Mucosa of descending colon (tissue), 3 donors: ENCODE data around the gene LMF1. TPM values are rescaled to one million over a fixed set of nuclear protein-coding genes. Genes with fewer than 3 reads are reported as not detected.

Experiments
- ATAC-seq: fragments of 200-7000 bp; cut with Tn5 transposase; one replicate; pipeline ENCODE4 v1.9.1; 2020; ENCODE audit warnings: mild to moderate bottlenecking, moderate library complexity
- DNase-seq, 3 donors: peaks; one replicate each; pipeline ENCODE4 v3.0.0-alpha.2; 2020
- H3K36me3 ChIP-seq: fragments of 200-600 bp; one replicate; pipeline ENCODE4 v1.8.0; 2021; ENCODE audit warnings: low read depth, mild to moderate bottlenecking
- H3K4me1 ChIP-seq: fragments of 200-600 bp; one replicate; pipeline ENCODE4 v1.8.0; 2021; ENCODE audit warnings: low read depth, mild to moderate bottlenecking
- H3K4me3 ChIP-seq: fragments of 200-600 bp; one replicate; pipeline ENCODE4 v1.8.0; 2021; ENCODE audit warnings: mild to moderate bottlenecking
- H3K9me3 ChIP-seq: fragments of 200-600 bp; one replicate; pipeline ENCODE4 v1.8.0; 2021; ENCODE audit warnings: mild to moderate bottlenecking
- intact Hi-C, 2 donors: fragments of 100-400 bp; cut with DNase I in 1 of 2; cut with micrococcal nuclease in 1 of 2; formaldehyde crosslinking; loops; one replicate each; pipeline versions ENCODE4 v1.11.0 to v1.11.1; 2022; cut with DNase I, micrococcal nuclease
- total RNA-seq, 3 donors: library from RNA; stranded (reverse); fragmentation: NEBNext Ultra II Directional in 2 of 3; extraction: Animal tissue kit (Norgen Biotek cat#: 25700) in 2 of 3; gene quantifications; one replicate each; pipeline versions ENCODE4 v1.2.1 to v1.2.4, GENCODE V29; 2021 to 2023
- TF ChIP-seq, protein P1 (sequence below): fragments of 200-600 bp; IDR thresholded peaks from one replicate; pipeline ENCODE4 v1.8.0; 2022; ENCODE audit warnings: antibody characterized with exemption, mild to moderate bottlenecking
- donor health status: DM: no; HTN: no; CAD: no; lungs with moderate emphysema.
- donor health status: DM: no; HTN: no; CAD: no.
- donor health status: DM: no; HTN: yes; CAD: no.

LMF1 gene
- total RNA-seq, 3 donors from 2014 or later = 16.4 to 26.5 (median 25.1) TPM

DNA sequence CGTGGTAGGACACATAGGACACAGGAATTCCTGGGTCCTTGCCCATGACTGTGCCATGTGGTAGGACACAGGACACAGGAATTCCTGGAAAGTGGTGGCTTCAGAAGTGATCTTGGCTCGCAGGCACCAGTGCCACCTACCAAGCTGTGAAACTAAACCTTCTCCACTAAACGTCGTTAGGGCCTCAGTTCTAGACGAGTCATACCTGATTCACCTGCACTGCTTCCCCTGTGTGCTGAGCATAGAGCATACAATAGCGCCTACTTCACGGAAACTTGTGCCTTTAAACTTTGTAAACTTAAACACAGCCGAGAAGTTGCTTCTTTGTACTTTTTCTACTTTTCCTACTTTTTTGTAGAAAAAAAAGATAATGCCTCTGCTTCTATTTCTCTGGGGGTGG is 15.6 kb upstream of the LMF1 start:
- ATAC-seq (no peak), DNase-seq (no peak)
- intact Hi-C loops = no loop called here
- no peaks in the 10 kb centered on the region for H3K9me3 ChIP-seq
- H3K4me1 ChIP-seq = no peaks in the 10 kb centered on the region
- H3K4me3 ChIP-seq = no peak overlapping the region
- TF ChIP-seq, protein P1, sequence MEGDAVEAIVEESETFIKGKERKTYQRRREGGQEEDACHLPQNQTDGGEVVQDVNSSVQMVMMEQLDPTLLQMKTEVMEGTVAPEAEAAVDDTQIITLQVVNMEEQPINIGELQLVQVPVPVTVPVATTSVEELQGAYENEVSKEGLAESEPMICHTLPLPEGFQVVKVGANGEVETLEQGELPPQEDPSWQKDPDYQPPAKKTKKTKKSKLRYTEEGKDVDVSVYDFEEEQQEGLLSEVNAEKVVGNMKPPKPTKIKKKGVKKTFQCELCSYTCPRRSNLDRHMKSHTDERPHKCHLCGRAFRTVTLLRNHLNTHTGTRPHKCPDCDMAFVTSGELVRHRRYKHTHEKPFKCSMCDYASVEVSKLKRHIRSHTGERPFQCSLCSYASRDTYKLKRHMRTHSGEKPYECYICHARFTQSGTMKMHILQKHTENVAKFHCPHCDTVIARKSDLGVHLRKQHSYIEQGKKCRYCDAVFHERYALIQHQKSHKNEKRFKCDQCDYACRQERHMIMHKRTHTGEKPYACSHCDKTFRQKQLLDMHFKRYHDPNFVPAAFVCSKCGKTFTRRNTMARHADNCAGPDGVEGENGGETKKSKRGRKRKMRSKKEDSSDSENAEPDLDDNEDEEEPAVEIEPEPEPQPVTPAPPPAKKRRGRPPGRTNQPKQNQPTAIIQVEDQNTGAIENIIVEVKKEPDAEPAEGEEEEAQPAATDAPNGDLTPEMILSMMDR = no peak
- no peaks in the 10 kb centered on the region for H3K36me3 ChIP-seq

DNA sequence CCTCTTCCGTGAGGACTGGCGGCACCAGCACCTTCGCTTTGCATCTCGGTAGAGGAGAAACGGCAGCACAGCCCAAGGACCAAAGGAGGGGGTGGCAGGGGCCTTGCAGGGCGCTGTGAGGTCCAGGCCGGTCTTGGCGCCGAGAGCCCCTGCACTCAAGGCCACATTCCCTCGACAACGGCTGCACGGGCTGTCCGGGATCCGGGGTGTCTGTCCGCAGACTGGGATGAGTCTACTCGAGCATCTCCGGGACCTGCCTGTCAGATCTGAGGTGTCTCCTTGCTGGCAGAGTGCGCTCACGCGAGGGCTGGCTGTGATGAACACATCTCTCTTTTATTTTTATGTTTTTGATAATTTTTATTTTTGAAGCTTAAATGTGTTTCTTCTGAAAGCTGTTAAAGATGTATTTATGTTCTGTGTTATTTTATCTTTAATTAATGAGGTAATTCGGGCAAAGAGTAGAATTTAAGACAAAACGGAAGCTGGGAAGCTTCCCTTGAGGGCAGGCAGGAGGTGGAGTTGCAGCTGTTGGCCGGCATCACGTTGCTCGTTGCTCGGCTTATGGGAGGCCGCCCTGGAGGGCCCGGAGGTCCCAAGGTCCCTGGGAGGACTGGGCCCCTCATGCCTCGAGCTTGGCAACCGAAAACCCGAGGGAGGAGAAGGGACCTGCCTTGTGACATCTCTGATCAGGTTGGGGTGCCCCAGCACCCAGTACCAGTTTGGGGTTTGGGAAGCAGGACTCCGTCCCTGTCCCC is 15.0 kb upstream of the LMF1 start:
- H3K4me3 ChIP-seq = no peak overlapping the region
- DNase-seq = no peak
- no peak for ATAC-seq
- H3K36me3 ChIP-seq = no peaks in the 10 kb centered on the region
- TF ChIP-seq, protein P1 = no peak
- no peaks in the 10 kb centered on the region for H3K4me1 ChIP-seq
- intact Hi-C loops = no loop called here
- no peaks in the 10 kb centered on the region for H3K9me3 ChIP-seq

DNA sequence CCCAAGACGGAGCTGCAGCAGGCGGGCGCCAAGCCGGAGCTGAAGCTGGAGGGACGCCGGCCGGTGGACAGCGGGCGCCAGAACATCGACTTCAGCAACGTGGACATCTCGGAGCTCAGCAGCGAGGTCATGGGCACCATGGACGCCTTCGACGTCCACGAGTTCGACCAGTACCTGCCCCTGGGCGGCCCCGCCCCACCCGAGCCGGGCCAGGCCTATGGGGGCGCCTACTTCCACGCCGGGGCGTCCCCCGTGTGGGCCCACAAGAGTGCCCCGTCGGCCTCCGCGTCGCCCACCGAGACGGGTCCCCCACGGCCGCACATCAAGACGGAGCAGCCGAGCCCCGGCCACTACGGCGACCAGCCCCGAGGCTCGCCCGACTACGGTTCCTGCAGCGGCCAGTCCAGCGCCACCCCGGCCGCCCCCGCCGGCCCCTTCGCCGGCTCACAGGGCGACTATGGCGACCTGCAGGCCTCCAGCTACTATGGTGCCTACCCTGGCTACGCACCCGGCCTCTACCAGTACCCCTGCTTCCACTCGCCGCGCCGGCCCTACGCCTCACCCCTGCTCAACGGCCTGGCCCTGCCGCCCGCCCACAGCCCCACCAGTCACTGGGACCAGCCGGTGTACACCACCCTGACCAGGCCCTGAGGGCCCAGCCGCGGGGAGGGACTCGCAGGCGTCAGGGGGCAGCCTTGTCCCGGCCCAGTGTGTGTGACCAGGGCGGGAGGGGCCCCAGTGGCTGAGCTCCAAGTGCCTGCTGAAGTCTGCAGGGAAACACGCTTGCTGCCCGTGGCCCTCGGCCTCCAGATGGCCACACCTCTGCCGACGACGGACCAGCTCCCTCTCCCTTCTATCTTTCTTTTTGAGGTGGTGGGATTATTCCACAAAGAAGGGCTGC is 14.2 kb upstream of the LMF1 start:
- Histone ChIP-seq H3K9me3 (no peaks in the 10 kb centered on the region), H3K4me1 (peaks cover 4% of the 10 kb centered on the region), H3K4me3 (no peak overlapping the region), H3K36me3 (no peaks in the 10 kb centered on the region)
- intact Hi-C loops = no loop called here
- ATAC-seq (no peak), DNase-seq (no peak)
- TF ChIP-seq, protein P1 = no peak

DNA sequence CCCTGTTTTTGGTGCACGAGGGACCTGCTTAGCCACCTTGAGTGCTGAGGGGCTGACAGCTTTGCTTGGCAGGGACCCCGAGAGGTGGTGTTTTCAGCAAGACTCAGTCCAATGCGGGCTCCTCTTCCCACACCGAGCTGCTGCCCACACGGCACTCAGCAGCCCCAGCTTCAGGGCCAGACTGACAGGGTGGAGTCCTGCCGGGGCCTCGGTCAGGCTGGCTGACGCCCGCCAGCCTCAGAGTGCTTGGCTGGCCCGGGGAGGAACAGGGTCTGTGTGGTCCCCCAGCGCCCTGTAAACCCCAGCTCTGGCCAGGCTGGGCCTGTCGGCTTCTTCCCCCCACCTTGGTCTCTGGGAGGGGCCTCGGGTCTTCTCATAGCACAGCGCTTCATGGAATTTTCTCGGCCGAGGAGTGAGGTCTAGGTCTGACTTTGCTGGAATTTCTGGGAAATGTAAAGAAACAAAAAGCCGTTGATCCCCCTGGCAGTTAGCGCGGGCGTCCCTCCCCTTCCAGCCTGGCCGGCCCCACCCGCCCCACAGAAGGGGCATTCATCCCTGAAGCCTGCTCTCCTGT is 13.4 kb upstream of the LMF1 start:
- H3K4me1 ChIP-seq = peaks cover 4% of the 10 kb centered on the region
- DNase-seq = no peak
- no peaks in the 10 kb centered on the region for H3K36me3 ChIP-seq
- no peak for ATAC-seq
- H3K9me3 ChIP-seq = no peaks in the 10 kb centered on the region
- TF ChIP-seq, protein P1 = no peak
- intact Hi-C loops = no loop called here
- H3K4me3 ChIP-seq = no peak overlapping the region

DNA sequence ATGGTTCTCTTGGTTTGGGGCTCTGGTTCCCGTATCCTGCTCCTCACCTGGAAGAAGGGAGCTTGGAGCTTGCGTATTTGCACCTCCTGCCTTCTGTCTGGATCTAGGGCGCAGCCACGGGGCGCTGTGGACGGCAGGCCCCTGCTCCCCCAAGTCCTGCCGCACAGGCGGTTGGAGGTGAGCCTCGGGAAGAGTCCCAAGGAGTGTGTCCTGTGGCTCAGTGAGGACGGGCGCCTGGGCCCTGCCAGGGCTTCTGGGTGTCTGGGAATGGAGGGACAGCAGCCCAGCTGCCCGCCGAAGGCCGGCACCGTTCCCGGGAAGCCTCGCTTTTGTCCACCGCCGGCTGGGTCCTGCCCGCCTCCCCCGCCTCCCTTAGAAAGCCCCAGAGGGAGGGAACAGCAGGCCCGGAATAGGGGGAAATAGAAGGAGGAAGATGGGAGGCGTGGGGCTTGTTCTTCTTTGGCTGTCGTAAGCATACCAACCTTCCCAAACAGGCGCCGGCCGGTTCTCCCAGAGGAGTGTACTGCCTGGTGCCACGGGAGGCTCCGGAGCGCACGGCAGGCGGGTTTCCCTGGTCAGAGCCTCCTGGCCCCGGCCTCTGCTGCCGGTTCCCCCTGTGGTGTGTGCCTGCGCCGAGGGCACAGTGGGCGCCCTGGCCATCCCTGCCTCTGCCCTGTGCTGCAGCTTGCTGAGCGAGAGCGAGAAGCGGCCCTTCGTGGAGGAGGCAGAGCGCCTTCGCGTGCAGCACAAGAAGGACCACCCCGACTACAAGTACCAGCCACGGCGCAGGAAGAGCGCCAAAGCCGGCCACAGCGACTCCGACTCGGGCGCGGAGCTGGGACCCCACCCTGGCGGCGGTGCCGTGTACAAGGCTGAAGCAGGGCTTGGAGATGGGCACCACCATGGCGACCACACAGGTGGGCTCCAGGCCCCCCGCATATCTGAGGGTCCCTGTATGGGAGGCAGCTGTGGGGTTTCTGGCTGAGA is 12.6 kb upstream of the LMF1 start:
- TF ChIP-seq, protein P1 = no peak
- H3K36me3 ChIP-seq = no peaks in the 10 kb centered on the region
- H3K4me3 ChIP-seq = no peak overlapping the region
- DNase-seq (no peak), ATAC-seq (no peak)
- no peaks in the 10 kb centered on the region for H3K9me3 ChIP-seq
- H3K4me1 ChIP-seq = peaks cover 4% of the 10 kb centered on the region
- intact Hi-C loops = no loop called here
